Measurements from ENCODE around the gene TAF10. TPM values are rescaled to one million over a fixed set of nuclear protein-coding genes. Genes with fewer than 3 reads are reported as not detected.

The TAF10 gene
- total and polyA plus RNA-seq, 2 of the 13 experiments (the other 11 are each of a cell fraction or from before 2014, with no cell fraction given) = 71.3 to 134 TPM

DNA sequence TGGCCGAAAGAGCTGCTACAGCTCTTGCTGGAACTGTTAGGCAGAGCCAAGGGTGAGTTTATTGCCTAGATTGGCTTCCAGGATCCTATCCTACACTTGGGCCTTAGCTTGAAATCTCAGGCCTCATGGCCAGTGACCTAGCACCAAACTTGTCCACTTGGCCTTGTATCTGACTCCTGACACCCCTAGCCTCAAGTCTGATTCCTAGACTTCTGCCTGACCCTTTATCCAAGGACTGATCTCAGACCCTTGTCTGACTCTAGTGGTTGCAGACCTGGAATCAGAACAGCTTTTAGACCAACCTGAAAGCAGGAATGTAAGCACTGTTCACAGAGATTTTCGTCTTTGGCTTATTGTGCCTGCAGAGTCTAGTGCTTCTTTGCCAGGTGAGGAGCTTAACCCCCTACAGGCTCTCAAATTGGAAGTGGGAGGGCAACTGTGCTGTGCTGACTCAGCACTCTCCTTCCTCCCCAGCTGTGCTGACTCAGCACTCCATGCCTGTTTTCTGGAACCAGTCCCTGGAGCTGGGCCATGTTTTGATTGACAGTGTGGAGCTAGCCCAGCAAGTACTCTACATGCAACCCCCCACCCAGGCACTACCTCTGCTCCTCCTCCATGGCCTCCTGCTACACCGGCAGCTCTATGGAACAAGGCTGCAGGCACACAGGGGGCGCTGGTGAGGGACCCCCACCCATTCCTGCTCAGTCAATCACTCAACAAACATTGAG lies 43.7 kb downstream of the TAF10 start (continued):
- TF ChIP-seq, protein P1, sequence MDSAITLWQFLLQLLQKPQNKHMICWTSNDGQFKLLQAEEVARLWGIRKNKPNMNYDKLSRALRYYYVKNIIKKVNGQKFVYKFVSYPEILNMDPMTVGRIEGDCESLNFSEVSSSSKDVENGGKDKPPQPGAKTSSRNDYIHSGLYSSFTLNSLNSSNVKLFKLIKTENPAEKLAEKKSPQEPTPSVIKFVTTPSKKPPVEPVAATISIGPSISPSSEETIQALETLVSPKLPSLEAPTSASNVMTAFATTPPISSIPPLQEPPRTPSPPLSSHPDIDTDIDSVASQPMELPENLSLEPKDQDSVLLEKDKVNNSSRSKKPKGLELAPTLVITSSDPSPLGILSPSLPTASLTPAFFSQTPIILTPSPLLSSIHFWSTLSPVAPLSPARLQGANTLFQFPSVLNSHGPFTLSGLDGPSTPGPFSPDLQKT (CRISPR knock-in tag; IDR thresholded peaks at IDR 0.05; ENCODE audit: borderline replicate concordance) = no peak
- TF ChIP-seq ZNF12 (CRISPR knock-in tag; IDR thresholded peaks at IDR 0.05) = no peak
- TF ChIP-seq, protein P2, sequence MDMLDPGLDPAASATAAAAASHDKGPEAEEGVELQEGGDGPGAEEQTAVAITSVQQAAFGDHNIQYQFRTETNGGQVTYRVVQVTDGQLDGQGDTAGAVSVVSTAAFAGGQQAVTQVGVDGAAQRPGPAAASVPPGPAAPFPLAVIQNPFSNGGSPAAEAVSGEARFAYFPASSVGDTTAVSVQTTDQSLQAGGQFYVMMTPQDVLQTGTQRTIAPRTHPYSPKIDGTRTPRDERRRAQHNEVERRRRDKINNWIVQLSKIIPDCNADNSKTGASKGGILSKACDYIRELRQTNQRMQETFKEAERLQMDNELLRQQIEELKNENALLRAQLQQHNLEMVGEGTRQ (IDR thresholded peaks at IDR 0.05; ENCODE audit: low read depth, low read length) = no peak
- TF ChIP-seq, protein P2 (CRISPR knock-in tag; IDR thresholded peaks at IDR 0.05; ENCODE audit: borderline replicate concordance) = no peak
- TF ChIP-seq, protein P3, sequence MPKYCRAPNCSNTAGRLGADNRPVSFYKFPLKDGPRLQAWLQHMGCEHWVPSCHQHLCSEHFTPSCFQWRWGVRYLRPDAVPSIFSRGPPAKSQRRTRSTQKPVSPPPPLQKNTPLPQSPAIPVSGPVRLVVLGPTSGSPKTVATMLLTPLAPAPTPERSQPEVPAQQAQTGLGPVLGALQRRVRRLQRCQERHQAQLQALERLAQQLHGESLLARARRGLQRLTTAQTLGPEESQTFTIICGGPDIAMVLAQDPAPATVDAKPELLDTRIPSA (CRISPR knock-in tag; IDR thresholded peaks at IDR 0.05; ENCODE audit: borderline replicate concordance) = no peak
- TF ChIP-seq, protein P4, sequence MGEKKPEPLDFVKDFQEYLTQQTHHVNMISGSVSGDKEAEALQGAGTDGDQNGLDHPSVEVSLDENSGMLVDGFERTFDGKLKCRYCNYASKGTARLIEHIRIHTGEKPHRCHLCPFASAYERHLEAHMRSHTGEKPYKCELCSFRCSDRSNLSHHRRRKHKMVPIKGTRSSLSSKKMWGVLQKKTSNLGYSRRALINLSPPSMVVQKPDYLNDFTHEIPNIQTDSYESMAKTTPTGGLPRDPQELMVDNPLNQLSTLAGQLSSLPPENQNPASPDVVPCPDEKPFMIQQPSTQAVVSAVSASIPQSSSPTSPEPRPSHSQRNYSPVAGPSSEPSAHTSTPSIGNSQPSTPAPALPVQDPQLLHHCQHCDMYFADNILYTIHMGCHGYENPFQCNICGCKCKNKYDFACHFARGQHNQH (CRISPR knock-in tag; IDR thresholded peaks at IDR 0.05) = no peak
- peak; percentile 90 for TF ChIP-seq MAFG (CRISPR knock-in tag; IDR thresholded peaks at IDR 0.05)
- TF ChIP-seq KAT8 (CRISPR knock-in tag; IDR thresholded peaks at IDR 0.05) = no peak
- no peak for TF ChIP-seq MTF1 (CRISPR knock-in tag; IDR thresholded peaks at IDR 0.05)
- peak; percentile 100 for TF ChIP-seq MAFK (conservative IDR thresholded peaks at IDR 0.05 in 1 of 2, IDR thresholded peaks at IDR 0.05 in 1 of 2; ENCODE audit: low read length in 2 of 2)
- TF ChIP-seq, protein P5, sequence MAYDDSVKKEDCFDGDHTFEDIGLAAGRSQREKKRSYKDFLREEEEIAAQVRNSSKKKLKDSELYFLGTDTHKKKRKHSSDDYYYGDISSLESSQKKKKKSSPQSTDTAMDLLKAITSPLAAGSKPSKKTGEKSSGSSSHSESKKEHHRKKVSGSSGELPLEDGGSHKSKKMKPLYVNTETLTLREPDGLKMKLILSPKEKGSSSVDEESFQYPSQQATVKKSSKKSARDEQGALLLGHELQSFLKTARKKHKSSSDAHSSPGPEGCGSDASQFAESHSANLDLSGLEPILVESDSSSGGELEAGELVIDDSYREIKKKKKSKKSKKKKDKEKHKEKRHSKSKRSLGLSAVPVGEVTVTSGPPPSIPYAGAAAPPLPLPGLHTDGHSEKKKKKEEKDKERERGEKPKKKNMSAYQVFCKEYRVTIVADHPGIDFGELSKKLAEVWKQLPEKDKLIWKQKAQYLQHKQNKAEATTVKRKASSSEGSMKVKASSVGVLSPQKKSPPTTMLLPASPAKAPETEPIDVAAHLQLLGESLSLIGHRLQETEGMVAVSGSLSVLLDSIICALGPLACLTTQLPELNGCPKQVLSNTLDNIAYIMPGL (CRISPR knock-in tag; IDR thresholded peaks at IDR 0.05; ENCODE audit: borderline replicate concordance in 1 of 2, low read depth in 1 of 2) = no peak

Data from HepG2 (cell line).